SK-N-MC (cell line): ENCODE data around the gene USP40.

ENCODE experiments used
- EZH2 ChIP-seq: fragments of 200-600 bp; sonication (generic); IDR thresholded peaks from one replicate; pipeline ENCODE4 v1.6.1; 2017; ENCODE audit warnings: antibody characterized with exemption
- POLR2AphosphoS5 ChIP-seq: IDR thresholded peaks from 2 replicates; pipeline ENCODE4 v1.6.1; 2012; ENCODE audit warnings: mild to moderate bottlenecking, low read depth, low read length, borderline replicate concordance

DNA sequence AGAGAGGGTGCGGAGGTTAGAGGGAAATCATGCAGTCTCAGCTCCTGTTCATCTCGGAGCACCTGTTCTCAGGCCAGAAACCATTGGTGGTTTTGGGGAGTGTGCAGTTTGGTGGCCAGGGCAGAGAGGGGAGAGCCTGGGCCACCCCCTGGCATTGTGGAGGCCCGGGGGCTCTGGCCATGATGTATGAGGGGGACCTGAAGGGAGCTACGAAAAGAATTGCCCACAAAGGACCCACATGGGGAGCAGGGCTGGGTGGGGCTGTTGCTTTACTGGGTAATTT, 124.6 kb downstream of the USP40 start:
- TF ChIP-seq EZH2 (no peak), POLR2AphosphoS5 (no peak)
